Keratinocyte (primary cell): ENCODE results near the gene CD68. TPM values are rescaled to one million over a fixed set of nuclear protein-coding genes. Genes with fewer than 3 reads are reported as not detected.

Experiments used
- DNase-seq: peaks from one replicate; pipeline ENCODE4 v3.0.0-alpha.2; 2011; ENCODE audit warnings: low read depth, missing footprints, low spot score
- FAIRE-seq: peaks from 2 replicates; lab custom pipeline; 2011; peaks lifted over from hg19 to GRCh38; lab: Jason Lieb, UNC
- H2AFZ ChIP-seq: 2 replicates; pipeline ENCODE4 v1.6.0; 2012; ENCODE audit warnings: low read length, control low read depth, inconsistent platforms; ENCODE audit not compliant: control insufficient read depth
- H3K27ac ChIP-seq: 2 replicates; pipeline ENCODE4 v1.5.1; 2011; ENCODE audit warnings: low read length; ENCODE audit not compliant: control insufficient read depth, insufficient read depth
- H3K27me3 ChIP-seq: 3 replicates; pipeline ENCODE4 v1.6.0; 2011; ENCODE audit warnings: low read length; ENCODE audit not compliant: control insufficient read depth, insufficient read depth; ENCODE audit errors: extremely low read depth
- H3K36me3 ChIP-seq, 2 experiments: 2 replicates in 1 of 2; 3 replicates in 1 of 2; pipeline ENCODE4 v1.5.1; 2011; ENCODE audit warnings: low read length in 2 of 2, mild to moderate bottlenecking in 1 of 2; ENCODE audit not compliant: control insufficient read depth in 2 of 2, insufficient read depth in 2 of 2; ENCODE audit errors: extremely low read depth in 1 of 2
- H3K4me1 ChIP-seq: 3 replicates; pipeline ENCODE4 v1.5.1; 2011; ENCODE audit warnings: low read length; ENCODE audit not compliant: control insufficient read depth, insufficient read depth; ENCODE audit errors: extremely low read depth
- H3K4me2 ChIP-seq: 3 replicates; pipeline ENCODE4 v1.6.0; 2011; ENCODE audit warnings: low read depth, low read length; ENCODE audit not compliant: control insufficient read depth, insufficient read depth; ENCODE audit errors: extremely low read depth
- H3K4me3 ChIP-seq, 3 experiments: fragments of 200-600 bp in 1 of 3; sonication (generic) in 1 of 3; 2 replicates in 2 of 3; 3 replicates in 1 of 3; pipeline ENCODE4 v1.5.1; 2011 to 2016; ENCODE audit warnings: low read length in 3 of 3, mild to moderate bottlenecking in 3 of 3, control low read depth in 2 of 3, inconsistent platforms in 1 of 3, low read depth in 1 of 3, mixed read lengths in 1 of 3, mixed run types in 1 of 3, moderate library complexity in 1 of 3; ENCODE audit not compliant: control insufficient read depth in 2 of 3, insufficient read depth in 2 of 3; ENCODE audit errors: extremely low read depth in 1 of 3
- H3K79me2 ChIP-seq: 2 replicates; pipeline ENCODE4 v1.6.0; 2012; ENCODE audit warnings: low read length; ENCODE audit not compliant: control insufficient read depth, insufficient read depth
- H3K9ac ChIP-seq: 3 replicates; pipeline ENCODE4 v1.6.0; 2011; ENCODE audit warnings: low read length; ENCODE audit not compliant: control insufficient read depth, insufficient read depth; ENCODE audit errors: extremely low read depth
- H3K9me1 ChIP-seq: 3 replicates; pipeline ENCODE4 v1.6.0; 2011; ENCODE audit warnings: low read length; ENCODE audit not compliant: control insufficient read depth, insufficient read depth; ENCODE audit errors: extremely low read depth
- H3K9me3 ChIP-seq: 2 replicates; pipeline ENCODE4 v1.5.1; 2012; ENCODE audit warnings: low read depth, low read length; ENCODE audit not compliant: control insufficient read depth
- H4K20me1 ChIP-seq: 3 replicates; pipeline ENCODE4 v1.6.0; 2011; ENCODE audit warnings: low read length; ENCODE audit not compliant: control insufficient read depth, insufficient read depth; ENCODE audit errors: extremely low read depth
- CTCF ChIP-seq, 3 experiments: IDR thresholded peaks in 1 of 3; conservative IDR thresholded peaks in 1 of 3; optimal IDR thresholded peaks in 1 of 3; 2 replicates in 2 of 3; 3 replicates in 1 of 3; pipeline versions ENCODE3 to v1.5.1; 2011; ENCODE audit warnings: low read length in 3 of 3, mild to moderate bottlenecking in 3 of 3, moderate library complexity in 2 of 3, control low read depth in 1 of 3, inconsistent platforms in 1 of 3; ENCODE audit not compliant: insufficient read depth in 2 of 3; ENCODE audit errors: extremely low read depth in 1 of 3
- EZH2 ChIP-seq: IDR thresholded peaks from one replicate; pipeline ENCODE4 v1.6.1; 2012; ENCODE audit warnings: inconsistent platforms, mild to moderate bottlenecking, low read length, moderate library complexity
- dilution Hi-C: fragments of 300-500 bp; cut with MboI; formaldehyde crosslinking; loops from one replicate; pipeline ENCODE4 v1.7.0; 2020; ENCODE audit warnings: low sequenced_read_pairs; ENCODE audit not compliant: extremely low pct_ligation_motif_present
- polyA plus RNA-seq, 5 experiments: library from polyadenylated mRNA; depleted of rRNA in 3 of 5; stranded (reverse) in 3 of 5; stranded (forward) in 1 of 5; unstranded in 1 of 5; fragments of >200 nt; gene quantifications; 1 replicate in 1 of 5; 2 replicates in 3 of 5; 3 replicates in 1 of 5; pipeline versions ENCODE4 v1.2.1 to v1.2.3, GENCODE V29; 2011 to 2012; ENCODE audit warnings: missing spikeins in 2 of 5, low read depth in 1 of 5, low replicate concordance in 1 of 5

The CD68 gene
- polyA plus RNA-seq, 1 donor (not counting 4 experiments of a cell fraction or from before 2014, with no cell fraction given): 14.0 TPM

- Histone ChIP-seq H3K4me3 (no peak overlapping the region), H3K27me3 (no peaks in the 10 kb centered on the region), H2AFZ (no peak overlapping the region), H3K9me3 (no peaks in the 10 kb centered on the region), H3K9ac (no peak overlapping the region), H3K27ac (peak overlapping the region; percentile 26), H3K79me2 (peaks cover 37% of the 10 kb centered on the region), H3K36me3 (peaks cover 20 to 39% of the 10 kb centered on the region in 2 experiments), H4K20me1 (peaks cover 33% of the 10 kb centered on the region), H3K9me1 (peaks cover 3% of the 10 kb centered on the region), H3K4me2 (no peak overlapping the region), H3K4me1 (peaks cover 47% of the 10 kb centered on the region)
- DNase-seq (no peak), FAIRE-seq (no peak)
- TF ChIP-seq CTCF (optimal IDR thresholded peaks at IDR 0.05 in 1 of 3, IDR thresholded peaks at IDR 0.05 in 1 of 3, conservative IDR thresholded peaks at IDR 0.05 in 1 of 3; ENCODE audit: extremely low read depth in 1 of 3, insufficient read depth in 2 of 3, low read length in 3 of 3) (no peak), EZH2 (no peak)
- dilution Hi-C loops: no loop called here
These were observed 1.5 kb downstream of the CD68 start for GRCh38 chr17:7580604-7581575.

GRCh38 chr17:7582396-7583252 is 3.2 kb downstream of the CD68 start:
- H3K9ac ChIP-seq: peak overlapping the region; percentile 99
- peaks cover 3% of the 10 kb centered on the region for H3K9me1 ChIP-seq
- no peak for DNase-seq
- FAIRE-seq: no peak
- TF ChIP-seq CTCF (optimal IDR thresholded peaks at IDR 0.05 in 1 of 3, IDR thresholded peaks at IDR 0.05 in 1 of 3, conservative IDR thresholded peaks at IDR 0.05 in 1 of 3; ENCODE audit: extremely low read depth in 1 of 3, insufficient read depth in 2 of 3, low read length in 3 of 3): no peak
- no peak for TF ChIP-seq EZH2
- dilution Hi-C loops: no loop called here
- H2AFZ ChIP-seq: no peak overlapping the region
- peaks cover 16% of the 10 kb centered on the region for H4K20me1 ChIP-seq
- H3K9me3 ChIP-seq: no peaks in the 10 kb centered on the region
- H3K36me3 ChIP-seq: peaks cover 14 to 34% of the 10 kb centered on the region in 2 experiments
- H3K27me3 ChIP-seq: no peaks in the 10 kb centered on the region
- H3K27ac ChIP-seq: peak overlapping the region; percentile 99
- H3K4me2 ChIP-seq: peak overlapping the region; percentile 93
- H3K4me1 ChIP-seq: peaks cover 48% of the 10 kb centered on the region
- peaks cover 36% of the 10 kb centered on the region for H3K79me2 ChIP-seq
- peak overlapping the region in 1 of 3 experiments; percentile 65 for H3K4me3 ChIP-seq
